H1 (cell line): Measurements from ENCODE around the gene PPM1L.

Experiments used
- BACH1 ChIP-seq: IDR thresholded peaks from 2 replicates; pipeline ENCODE4 v1.6.1; 2012; ENCODE audit warnings: low read length, improper control_type of control experiment
- CBX8 ChIP-seq: fragments of 300-800, 300-1000 bp; sonication (generic); IDR thresholded peaks from 2 replicates; pipeline ENCODE4 v1.7.1; 2016; ENCODE audit warnings: low read depth, low read length, borderline replicate concordance
- EZH2 ChIP-seq: fragments of 200-600 bp; sonication (generic); IDR thresholded peaks from 2 replicates; pipeline ENCODE4 v1.7.1; 2012; ENCODE audit warnings: low read depth, mild to moderate bottlenecking, moderate library complexity, low read length, inconsistent platforms; ENCODE audit not compliant: severe bottlenecking
- JUND ChIP-seq: IDR thresholded peaks from 2 replicates; pipeline ENCODE4 v1.6.1; 2011; ENCODE audit warnings: mild to moderate bottlenecking, improper control_type of control experiment, low read length
- PHF8 ChIP-seq: fragments of 200-600 bp; sonication (generic); conservative IDR thresholded peaks from 2 replicates; pipeline ENCODE4 v1.7.1; 2012; ENCODE audit warnings: low read depth, mild to moderate bottlenecking, inconsistent platforms, low read length, moderate library complexity
- POLR2AphosphoS5 ChIP-seq: IDR thresholded peaks from 2 replicates; pipeline ENCODE4 v1.6.1; 2011; ENCODE audit warnings: low read depth, low read length
- RFX5 ChIP-seq: IDR thresholded peaks from 2 replicates; pipeline ENCODE4 v1.6.1; 2011; ENCODE audit warnings: low read depth, low read length, improper control_type of control experiment, borderline replicate concordance
- SIX5 ChIP-seq: IDR thresholded peaks from 2 replicates; pipeline ENCODE4 v1.6.1; 2011; ENCODE audit warnings: mild to moderate bottlenecking, low read depth, low read length
- TAF7 ChIP-seq: optimal IDR thresholded peaks from 2 replicates; pipeline ENCODE3; 2011; ENCODE audit warnings: low read depth, mild to moderate bottlenecking, inconsistent platforms, low read length, moderate library complexity, borderline replicate concordance
- TEAD4 ChIP-seq: IDR thresholded peaks from 2 replicates; pipeline ENCODE4 v1.6.1; 2012; ENCODE audit warnings: low read depth, low read length, inconsistent platforms, mixed read lengths
- YY1 ChIP-seq: IDR thresholded peaks from 2 replicates; pipeline ENCODE4 v1.6.1; 2011; ENCODE audit warnings: low read depth, mild to moderate bottlenecking, low read length
- TF ChIP-seq, protein P1 (sequence below), 3 experiments: IDR thresholded peaks; 1 replicate in 2 of 3; 2 replicates in 1 of 3; pipeline versions ENCODE4 v1.5.1 to v1.6.1; 2011; ENCODE audit warnings: low read length in 3 of 3, mild to moderate bottlenecking in 3 of 3, inconsistent platforms in 2 of 3, low read depth in 1 of 3, moderate library complexity in 1 of 3; ENCODE audit not compliant: insufficient read depth in 1 of 3; ENCODE audit errors: control extremely low read depth in 1 of 3
- TF ChIP-seq, protein P2 (sequence below): IDR thresholded peaks from 2 replicates; pipeline ENCODE4 v1.6.1; 2011; ENCODE audit warnings: low read depth, mild to moderate bottlenecking, low read length; ENCODE audit not compliant: insufficient read depth

DNA sequence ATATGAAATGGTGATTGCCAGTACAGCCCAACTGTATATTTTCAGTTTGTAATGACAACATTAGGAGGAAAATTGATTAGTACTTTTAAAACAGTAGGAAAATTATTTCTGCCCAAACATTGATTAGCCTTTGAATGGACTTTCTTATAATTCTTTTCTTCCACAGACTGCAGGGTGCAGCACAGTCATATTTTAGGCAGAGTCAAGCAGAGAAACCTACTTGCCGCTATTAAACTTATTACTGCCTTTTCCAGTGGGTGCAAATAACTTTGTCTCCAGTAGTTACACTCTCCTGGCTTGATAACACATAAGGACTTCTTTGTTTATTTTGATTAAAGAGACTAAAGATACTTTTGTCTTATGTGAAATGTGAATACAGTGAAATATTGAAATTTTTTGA lies 85.4 kb downstream of the PPM1L start:
- no peak for TF ChIP-seq BACH1
- no peak for TF ChIP-seq YY1
- TF ChIP-seq, protein P1, sequence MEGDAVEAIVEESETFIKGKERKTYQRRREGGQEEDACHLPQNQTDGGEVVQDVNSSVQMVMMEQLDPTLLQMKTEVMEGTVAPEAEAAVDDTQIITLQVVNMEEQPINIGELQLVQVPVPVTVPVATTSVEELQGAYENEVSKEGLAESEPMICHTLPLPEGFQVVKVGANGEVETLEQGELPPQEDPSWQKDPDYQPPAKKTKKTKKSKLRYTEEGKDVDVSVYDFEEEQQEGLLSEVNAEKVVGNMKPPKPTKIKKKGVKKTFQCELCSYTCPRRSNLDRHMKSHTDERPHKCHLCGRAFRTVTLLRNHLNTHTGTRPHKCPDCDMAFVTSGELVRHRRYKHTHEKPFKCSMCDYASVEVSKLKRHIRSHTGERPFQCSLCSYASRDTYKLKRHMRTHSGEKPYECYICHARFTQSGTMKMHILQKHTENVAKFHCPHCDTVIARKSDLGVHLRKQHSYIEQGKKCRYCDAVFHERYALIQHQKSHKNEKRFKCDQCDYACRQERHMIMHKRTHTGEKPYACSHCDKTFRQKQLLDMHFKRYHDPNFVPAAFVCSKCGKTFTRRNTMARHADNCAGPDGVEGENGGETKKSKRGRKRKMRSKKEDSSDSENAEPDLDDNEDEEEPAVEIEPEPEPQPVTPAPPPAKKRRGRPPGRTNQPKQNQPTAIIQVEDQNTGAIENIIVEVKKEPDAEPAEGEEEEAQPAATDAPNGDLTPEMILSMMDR (IDR thresholded peaks at IDR 0.05; ENCODE audit: control extremely low read depth in 1 of 3, insufficient read depth in 1 of 3, low read depth in 1 of 3, low read length in 3 of 3): no peak
- no peak for TF ChIP-seq PHF8
- no peak for TF ChIP-seq TEAD4
- TF ChIP-seq JUND: no peak
- TF ChIP-seq, protein P2, sequence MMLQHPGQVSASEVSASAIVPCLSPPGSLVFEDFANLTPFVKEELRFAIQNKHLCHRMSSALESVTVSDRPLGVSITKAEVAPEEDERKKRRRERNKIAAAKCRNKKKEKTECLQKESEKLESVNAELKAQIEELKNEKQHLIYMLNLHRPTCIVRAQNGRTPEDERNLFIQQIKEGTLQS: no peak
- TF ChIP-seq EZH2: no peak
- TF ChIP-seq RFX5: no peak
- TF ChIP-seq POLR2AphosphoS5: no peak
- TF ChIP-seq SIX5: no peak
- no peak for TF ChIP-seq TAF7
- no peak for TF ChIP-seq CBX8
